Stimulated activated CD4-positive, alpha-beta T cell treated with anti-CD3 and anti-CD28 coated beads, Interleukin-4, amount 100 ng/mL, for 48 hours (primary cell): ENCODE results near the gene SYNPO2.
"Not testable (repeated sequence)": the region's sequence is repeated elsewhere in the genome, so short reads cannot be mapped to it uniquely, and the experiment has no call there.

Experiments
- DNase-seq, 2 donors: peaks; one replicate each; pipeline ENCODE4 v3.0.0-alpha.2; 2020; ENCODE audit warnings: low read depth in 2 of 2

Gene SYNPO2

GRCh38 chr4:118888666-118889311 lies at the start of gene SYNPO2:
Gene SYNPO2, plus strand, starts transcription at chr4:118888854. Its CDS starts 183 bp downstream, at chr4:118889037.
- peak; percentile 22 to 28 for DNase-seq

GRCh38 chr4:118839221-118839927 lies 49.3 kb upstream of the SYNPO2 start:
- no peak for DNase-seq

GRCh38 chr4:118842055-118842454 lies 46.6 kb upstream of the SYNPO2 start:
- DNase-seq, result no peak

- no peak for DNase-seq
Observed at GRCh38 chr4:118843237-118843636, 45.4 kb upstream of the SYNPO2 start.

- DNase-seq, result no peak
Observed at GRCh38 chr4:118845552-118846050, 43.1 kb upstream of the SYNPO2 start.

GRCh38 chr4:118846979-118847378 lies 41.7 kb upstream of the SYNPO2 start:
- DNase-seq, result no peak

- DNase-seq, result no peak
Observed at GRCh38 chr4:118848242-118848641, 40.4 kb upstream of the SYNPO2 start.

- no peak for DNase-seq
Observed at GRCh38 chr4:118848901-118849300, 39.8 kb upstream of the SYNPO2 start.

- DNase-seq, result no peak
Observed at GRCh38 chr4:118849867-118850487, 38.7 kb upstream of the SYNPO2 start.

- peak in 1 of 2 donors; percentile 8 for DNase-seq
Observed at GRCh38 chr4:118850488-118851173, 38.0 kb upstream of the SYNPO2 start.

GRCh38 chr4:118857760-118858159 lies 30.9 kb upstream of the SYNPO2 start:
- no peak for DNase-seq

GRCh38 chr4:118858779-118859178 lies 29.9 kb upstream of the SYNPO2 start:
- DNase-seq, result no peak

GRCh38 chr4:118865091-118865708 lies 23.5 kb upstream of the SYNPO2 start:
- no peak for DNase-seq

- no peak for DNase-seq
Observed at GRCh38 chr4:118866442-118866841, 22.2 kb upstream of the SYNPO2 start.

- no peak for DNase-seq
Observed at GRCh38 chr4:118867311-118868067, 21.2 kb upstream of the SYNPO2 start.

GRCh38 chr4:118869808-118870342 lies 18.8 kb upstream of the SYNPO2 start:
- no peak for DNase-seq

- DNase-seq, result no peak
Observed at GRCh38 chr4:118872181-118872580, 16.5 kb upstream of the SYNPO2 start.

- DNase-seq, result no peak
Observed at GRCh38 chr4:118877797-118878196, 10.9 kb upstream of the SYNPO2 start.

GRCh38 chr4:118878507-118878906 lies 10.1 kb upstream of the SYNPO2 start:
- not testable (repeated sequence) for DNase-seq

- DNase-seq, result no peak
Observed at GRCh38 chr4:118879409-118879808, 9.2 kb upstream of the SYNPO2 start.
